ENCODE measurements around the gene AKAP8.

Gene AKAP8

DNA sequence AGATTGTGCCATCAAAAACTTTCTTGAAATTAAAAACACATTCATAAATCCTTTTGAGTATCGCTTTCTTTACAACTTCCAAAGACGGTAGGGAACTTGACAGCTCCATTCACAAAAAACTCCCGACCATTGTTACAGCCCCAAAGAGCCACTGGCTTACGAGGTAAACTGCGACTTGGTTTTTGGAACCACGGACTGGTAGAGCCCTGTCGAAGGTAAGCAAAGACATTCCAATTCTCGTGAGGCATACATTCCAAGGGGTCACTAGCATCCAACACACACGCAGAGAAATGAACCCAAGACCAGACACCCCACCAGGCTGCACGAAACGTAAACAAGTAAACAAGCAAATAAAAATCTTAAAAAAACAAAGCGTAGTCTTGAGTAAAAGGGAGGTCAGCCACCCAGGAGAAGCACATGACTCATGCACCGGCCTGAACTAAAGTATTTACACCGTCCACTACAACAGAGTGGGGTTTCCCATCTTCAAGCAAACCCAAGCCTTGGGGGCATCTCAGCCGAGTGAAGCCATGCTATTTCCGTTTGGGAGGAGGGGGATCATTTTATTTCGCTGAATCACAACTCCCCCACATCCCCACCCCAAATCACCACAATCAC is 48.7 kb downstream of the AKAP8 start:
- DNase-seq: no peak

DNA sequence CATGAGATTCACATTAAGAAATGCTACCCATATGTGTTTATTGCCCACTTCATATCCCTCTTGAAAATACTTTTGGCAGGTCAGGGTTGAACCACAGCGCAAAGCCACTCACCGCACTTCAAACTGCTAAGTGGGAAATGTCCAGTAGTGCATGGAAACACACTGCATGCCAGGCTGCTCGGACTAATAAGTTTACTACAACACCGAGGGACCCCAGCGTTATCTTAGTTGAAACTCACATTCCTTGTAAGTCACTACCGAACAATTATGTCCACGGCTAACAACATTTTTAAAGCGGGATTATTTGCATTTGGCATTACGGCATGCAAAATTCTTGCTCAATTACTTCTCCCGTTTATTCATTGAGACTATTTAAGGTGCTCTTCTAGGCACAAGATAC is 51.3 kb downstream of the AKAP8 start:
- no peak for DNase-seq

DNA sequence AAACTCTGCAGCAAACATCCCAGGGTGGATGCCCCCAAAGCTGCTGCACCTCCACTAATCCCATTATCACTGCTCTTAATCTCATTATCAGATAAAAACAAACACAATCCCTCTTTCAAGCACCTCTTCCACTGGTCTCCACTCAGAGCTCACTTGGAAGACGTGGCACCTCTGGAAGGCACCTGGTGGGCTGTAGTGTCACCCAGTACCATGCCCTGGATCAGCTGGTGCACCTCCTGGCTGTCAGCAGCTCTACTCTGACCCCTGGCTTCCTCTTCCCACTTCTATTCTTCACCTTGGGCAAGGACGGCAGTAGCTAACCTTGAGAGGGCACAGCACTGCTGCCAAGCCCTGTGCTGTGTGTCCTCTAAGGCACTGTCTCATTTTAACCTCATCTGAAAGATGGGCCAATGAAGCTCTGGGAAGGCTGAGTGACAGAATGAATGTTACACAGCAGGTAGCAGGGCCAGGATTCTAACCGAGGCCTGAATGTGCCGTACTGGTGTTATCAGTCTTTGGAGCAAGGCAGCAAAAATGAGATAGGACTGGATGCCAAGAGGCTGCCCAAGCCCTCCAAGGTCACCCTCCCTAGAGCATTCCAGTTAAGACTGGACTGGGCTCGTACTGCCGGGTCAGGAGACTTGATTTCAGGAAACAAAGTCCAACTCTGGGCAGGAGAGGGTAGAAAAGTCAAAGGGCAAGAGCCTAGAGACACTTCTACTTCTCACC is 54.6 kb downstream of the AKAP8 start:
- no peak for DNase-seq

DNA sequence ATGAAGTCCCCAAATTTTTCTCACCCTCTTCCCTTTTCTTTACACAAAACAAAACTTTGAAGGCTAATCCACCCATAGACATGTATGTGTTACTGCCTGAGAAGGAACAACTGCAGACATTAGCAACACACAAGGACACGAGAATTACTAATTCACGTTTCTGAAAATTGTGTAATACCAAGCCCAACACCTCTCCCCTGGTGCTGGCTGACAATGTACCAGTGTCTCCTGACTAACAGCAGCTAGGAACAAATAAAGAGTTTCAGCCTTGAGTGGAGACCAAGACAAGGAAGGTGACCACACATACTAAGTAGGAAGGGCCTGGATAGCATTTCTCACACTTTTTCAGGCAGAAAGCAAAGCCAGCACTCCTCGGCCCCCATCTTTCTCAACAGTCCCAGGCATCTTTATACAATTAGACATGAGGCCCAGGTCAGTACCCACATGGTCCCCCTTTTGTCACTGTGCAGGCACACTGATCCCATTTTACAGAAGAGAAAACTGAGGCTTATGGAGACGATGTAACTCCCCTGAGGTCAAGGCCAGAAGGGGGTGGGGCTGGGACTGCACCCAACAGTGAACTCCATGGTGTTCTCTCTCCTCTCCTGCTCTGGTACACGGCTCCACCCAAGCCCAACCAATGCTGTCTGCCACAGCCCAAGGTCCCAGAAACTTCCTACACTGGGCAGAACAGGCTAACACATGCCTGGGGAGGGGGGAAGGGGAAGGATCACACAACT is 55.9 kb downstream of the AKAP8 start:
- no peak for DNase-seq

DNA sequence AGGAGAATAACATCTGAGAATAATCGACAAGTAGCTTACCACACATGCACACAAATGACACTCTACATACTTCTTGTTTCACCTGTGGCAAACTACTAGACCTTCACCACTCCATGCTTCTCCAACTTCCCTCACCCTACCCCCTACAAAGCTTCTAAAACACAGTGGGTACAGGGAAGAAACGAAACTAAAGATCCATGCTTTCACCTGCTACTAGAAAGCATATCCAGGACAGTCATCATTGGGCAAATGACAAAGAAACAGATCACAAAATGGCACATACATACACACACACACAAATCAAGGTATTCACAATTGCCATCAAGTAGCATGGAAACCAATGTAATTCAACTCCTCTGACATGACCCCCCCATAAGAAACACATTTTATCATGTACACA is 57.8 kb downstream of the AKAP8 start:
- no peak for DNase-seq

DNA sequence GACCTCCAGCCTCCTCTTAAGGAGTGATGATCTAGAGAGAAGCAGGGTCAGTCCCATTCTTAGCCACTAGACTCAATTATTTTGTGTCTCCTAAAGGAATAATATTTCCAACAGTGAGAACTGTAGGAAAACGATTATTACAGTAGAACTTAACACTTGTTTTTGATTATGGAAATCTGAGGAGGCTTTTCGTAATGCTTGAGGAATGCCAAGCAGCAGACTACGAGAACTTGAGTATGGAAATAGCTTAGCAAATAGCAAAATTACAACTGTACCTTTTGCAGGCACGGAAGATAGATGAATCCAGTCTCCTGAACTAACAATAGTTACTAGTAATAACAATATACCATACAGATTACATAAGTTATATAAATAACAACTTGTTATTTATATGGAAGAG is 59.5 kb downstream of the AKAP8 start:
- no peak for DNase-seq

DNA sequence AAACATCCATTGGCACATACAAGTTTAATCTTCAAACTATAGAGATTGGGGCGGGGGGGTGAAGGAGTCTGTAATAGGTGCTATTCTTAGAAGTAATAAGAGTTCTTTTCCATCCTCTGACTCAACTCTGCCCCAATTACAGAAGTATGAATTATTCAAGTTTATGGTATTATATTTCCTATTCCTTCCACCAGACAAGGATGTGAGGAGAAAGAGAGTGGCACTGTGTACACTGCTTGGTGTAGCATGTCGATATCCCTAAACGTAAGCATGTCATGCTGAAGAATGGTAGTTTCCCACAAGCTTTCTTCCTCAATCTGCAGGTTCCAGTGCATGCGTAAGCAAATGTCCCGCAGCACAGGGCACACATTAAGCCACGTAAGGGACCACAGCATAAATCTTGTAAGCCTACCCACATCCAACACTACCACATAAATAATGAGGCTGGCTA is 61.3 kb downstream of the AKAP8 start:
- DNase-seq: no peak

DNA sequence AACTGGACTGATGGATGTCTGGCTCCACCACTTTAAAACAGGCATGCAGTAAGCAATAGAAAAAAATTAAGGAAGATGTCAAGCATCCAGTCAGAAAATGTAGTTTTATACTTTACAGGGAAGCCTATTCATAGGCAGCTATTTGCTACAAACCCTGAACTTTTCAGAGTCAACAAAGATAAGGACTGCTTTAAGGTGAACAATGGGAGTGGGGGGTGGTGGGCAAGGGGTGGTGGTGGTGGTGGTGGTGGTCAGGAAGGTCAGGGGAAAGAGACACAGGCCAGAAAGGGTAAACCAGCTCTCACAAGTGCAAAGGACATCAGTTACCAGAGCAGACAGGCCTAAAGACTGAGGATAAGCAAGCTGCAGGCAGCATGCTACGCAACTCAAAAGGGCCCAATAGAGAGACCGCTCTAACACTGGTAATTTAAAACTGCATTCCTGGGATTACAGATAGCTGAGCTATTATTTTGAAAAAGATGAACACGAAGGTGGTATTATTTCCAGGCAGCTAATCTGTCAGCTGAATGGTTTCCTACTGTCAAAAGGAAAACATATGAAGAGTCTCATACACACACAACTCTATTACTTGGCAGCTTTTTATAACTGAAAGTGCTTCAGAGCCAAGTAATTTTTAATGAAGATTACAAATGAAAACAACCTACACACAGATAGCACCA is 62.1 kb downstream of the AKAP8 start:
- DNase-seq: no peak

DNA sequence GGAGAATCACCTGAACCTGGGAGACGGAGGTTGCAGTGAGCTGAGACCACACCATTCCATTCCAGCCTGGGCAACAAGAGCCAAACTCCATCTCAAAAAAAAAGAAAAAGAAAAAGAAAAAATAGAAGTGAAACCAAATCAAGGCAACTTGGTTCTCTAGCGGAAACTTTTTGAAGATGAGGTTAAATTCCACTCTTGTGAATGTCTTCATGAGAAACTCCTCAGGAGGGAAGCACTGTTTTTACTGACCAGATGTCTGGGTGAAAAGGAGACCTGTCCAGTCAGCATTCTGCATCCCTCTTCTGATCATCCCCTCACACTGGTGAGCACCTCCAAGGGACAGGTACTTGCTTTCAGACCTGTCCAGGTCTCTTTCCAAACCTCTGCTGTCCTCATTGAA is 63.1 kb downstream of the AKAP8 start:
- no peak for DNase-seq

DNA sequence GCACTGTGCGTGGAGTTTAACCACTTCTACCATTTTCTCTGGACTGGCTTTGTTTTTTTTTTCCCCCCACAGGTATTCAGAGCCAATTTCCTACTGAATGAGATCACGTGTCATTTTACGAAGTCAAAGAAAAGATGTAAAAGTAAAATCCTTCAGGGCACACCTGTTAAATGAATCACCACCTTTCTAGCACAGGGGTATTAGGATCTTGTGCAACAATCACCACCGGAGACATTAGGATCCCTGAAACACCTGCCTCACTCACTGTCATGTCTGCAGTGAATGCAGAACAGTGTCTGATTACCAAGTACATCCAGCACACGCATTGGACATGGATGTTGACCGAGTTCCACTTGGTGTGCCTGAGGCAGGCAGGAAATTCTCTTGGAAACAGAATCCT is 64.5 kb downstream of the AKAP8 start:
- DNase-seq: no peak

DNA sequence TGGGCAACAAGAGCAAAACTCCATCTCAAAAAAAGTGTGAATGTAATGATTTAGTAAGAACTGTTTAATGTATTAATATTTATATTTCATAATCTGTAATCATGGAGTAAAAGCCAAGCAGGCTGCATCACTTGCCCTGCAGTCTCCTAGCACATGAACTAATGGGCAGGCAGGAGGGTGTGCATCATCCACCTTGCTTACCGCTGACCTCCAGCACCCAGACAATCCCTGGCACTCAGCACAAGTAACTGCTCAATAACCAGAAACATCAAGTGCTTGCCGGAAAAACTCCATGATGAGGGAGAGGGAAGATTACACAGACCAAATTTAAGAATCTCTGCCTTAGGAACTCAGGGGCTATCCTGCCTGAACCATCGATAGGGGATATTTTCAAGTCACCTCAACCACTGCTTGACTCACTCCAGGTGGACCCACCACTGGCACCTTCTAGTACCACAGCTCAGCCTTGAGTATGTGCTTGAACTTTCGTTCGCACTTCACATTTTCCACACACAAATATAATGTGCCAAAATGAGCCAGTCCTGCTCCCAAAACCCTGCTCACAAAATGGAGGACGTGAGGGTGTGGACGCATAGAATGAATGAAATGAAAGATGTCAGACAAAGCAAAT is 65.8 kb downstream of the AKAP8 start:
- no peak for DNase-seq

DNA sequence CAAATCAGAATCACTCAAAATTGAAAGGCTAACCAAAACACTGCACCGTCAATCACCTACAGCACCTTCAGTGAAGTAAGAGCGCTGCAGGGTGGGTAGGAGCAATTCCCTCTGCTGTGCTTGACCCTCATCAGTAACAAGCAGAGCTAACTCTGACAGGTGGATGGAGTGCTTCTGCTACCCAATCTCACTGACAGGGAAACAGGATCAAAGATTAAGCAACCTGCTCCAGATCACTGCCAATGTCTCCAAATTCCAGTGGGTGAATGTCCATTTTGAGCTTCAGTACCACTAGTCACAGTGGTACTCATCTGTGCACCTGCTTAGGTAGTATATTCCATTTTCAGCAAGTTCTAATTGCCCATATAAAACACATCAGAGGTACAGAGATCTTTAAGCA is 72.4 kb downstream of the AKAP8 start:
- no peak for DNase-seq

DNA sequence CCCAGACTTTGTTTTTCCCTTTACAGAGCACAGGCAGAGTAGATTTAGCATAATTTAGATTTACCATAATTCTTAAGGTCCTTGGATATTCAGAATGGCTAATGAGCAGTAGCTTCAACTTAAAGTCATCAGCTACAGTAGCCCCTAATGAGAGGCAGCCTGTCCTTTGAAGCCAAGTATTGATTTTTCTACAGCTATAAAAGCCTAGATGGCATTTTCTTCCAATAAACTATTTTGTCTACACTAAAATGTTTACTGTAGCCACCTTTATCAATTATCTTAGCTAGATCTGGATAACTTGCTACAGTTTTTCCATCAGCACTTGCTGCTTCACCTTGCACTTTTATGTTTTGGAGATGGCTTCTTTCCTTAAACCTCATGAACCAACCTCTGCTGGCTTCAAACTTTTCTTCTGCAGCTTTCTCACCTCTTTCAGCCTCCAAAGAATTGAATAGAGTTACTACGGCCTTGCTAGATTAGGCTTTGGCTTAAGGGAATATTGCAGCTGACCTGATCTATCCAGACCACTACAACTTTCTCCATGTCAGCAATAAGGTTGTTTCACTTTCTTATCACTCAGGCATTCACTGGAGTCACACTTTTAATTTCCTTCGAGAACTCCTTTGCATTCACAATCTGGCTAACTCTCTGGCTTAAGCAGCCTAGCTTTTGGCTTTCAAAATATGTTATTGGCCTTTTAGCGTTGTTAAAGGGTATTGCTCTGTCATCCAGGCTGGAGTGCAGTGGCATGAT is 73.8 kb downstream of the AKAP8 start:
- no peak for DNase-seq

DNA sequence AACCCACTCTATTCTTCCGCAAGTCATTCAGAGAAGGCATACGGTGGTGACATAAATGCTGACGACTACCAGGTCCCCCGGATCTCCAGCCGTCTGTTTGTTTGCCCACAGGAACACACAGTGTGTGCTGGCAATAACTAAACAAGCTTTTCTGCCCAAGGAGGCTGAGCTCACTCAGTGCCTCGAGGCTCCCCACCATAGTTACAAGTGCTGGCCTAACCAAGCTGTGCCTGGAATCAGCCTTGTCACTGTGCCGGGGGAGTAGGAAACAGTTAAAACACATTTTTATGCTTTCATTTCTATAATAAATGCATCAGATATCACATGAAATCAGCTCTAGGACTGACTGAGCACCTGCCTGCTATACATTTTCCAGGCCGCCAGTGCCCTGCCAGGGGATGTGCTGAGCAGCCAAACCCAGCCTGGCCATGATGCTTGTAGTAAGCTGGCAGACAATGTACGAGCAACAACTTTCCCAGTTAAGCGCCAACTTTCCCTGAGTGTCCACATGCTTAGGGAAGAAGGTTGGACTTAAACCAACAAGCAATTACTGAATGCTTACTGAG is 75.4 kb downstream of the AKAP8 start:
- no peak for DNase-seq
